SU-DHL-6 (cell line): Measurements from ENCODE around the gene SMURF1.

Experiments used
- CTCF ChIP-seq: fragments of 200-600 bp; sonication (generic); IDR thresholded peaks from one replicate; pipeline ENCODE4 v1.5.1; 2017; ENCODE audit warnings: antibody characterized with exemption, mild to moderate bottlenecking, low read length, moderate library complexity; ENCODE audit not compliant: insufficient read depth, poor library complexity, severe bottlenecking
- EZH2phosphoT487 ChIP-seq: fragments of 200-600 bp; sonication (generic), shearing (Covaris generic); conservative IDR thresholded peaks from 2 replicates; pipeline ENCODE4 v1.6.1; 2018; ENCODE audit warnings: mild to moderate bottlenecking, antibody characterized with exemption, low read length, moderate library complexity, mixed read lengths

- TF ChIP-seq CTCF (no peak), EZH2phosphoT487 (no peak)
These were observed 53.8 kb downstream of the SMURF1 start for GRCh38 chr7:99089914-99090629.
